ENCODE results near the gene CENPF.

GRCh38 chr1:214588963-214589597, 13.9 kb upstream of the CENPF start:
- no peak for TF ChIP-seq TAF1 (IDR thresholded peaks at IDR 0.05; ENCODE audit: low read depth)
- no peak for TF ChIP-seq FOXM1 (IDR thresholded peaks at IDR 0.05; ENCODE audit: borderline replicate concordance, low read depth)
- no peak for TF ChIP-seq YY1 (IDR thresholded peaks at IDR 0.05; ENCODE audit: low read depth)
- TF ChIP-seq ZBTB7A (IDR thresholded peaks at IDR 0.05; ENCODE audit: low read depth), result no peak
- TF ChIP-seq TCF12 (IDR thresholded peaks at IDR 0.05; ENCODE audit: low read depth), result no peak
- no peak for TF ChIP-seq EP300 (IDR thresholded peaks at IDR 0.05; ENCODE audit: borderline replicate concordance)

Data from Ishikawa (cell line).